Measurements from ENCODE around the gene PRKAR2B. TPM values are rescaled to one million over a fixed set of nuclear protein-coding genes. Genes with fewer than 3 reads are reported as not detected.

Gene PRKAR2B
- total and polyA plus RNA-seq, 7 experiments from 2014 or later: 0.39 to 5.0 (median 0.54) TPM

GRCh38 chr7:107172276-107173032 is 127.9 kb downstream of the PRKAR2B start:
- Mint-ChIP-seq H3K4me3 (peak overlapping the region; percentile 33 to 77 (median 54)), H3K27ac (peak overlapping the region in 8 of 9 donors; percentile 0 to 84 (median 46)), H3K9me3 (peaks cover 0 to 2% (median 0%) of the 10 kb centered on the region in 11 donors), H3K36me3 (peaks cover 0 to 10% (median 6%) of the 10 kb centered on the region in 5 donors), H3K27me3 (peaks cover 0 to 2% (median 0%) of the 10 kb centered on the region in 5 donors), H3K4me1 (peaks cover 49 to 78% (median 69%) of the 10 kb centered on the region in 7 donors)
- POLR2A ChIA-PET: interaction anchor here (1.0 kb wide), 1 partner anchor 10 kb away, joined by 5 read pairs; no protein-coding TSS in a partner anchor
- DNase-seq: no peak
- Histone ChIP-seq H3K9me3 (ENCODE audit: control insufficient read depth in 2 of 3, low read length in 3 of 3) (no peaks in the 10 kb centered on the region), H3K4me3 (ENCODE audit: low read length) (no peak overlapping the region), H3K36me3 (ENCODE audit: control insufficient read depth in 2 of 3, insufficient read depth in 3 of 3, low read length in 3 of 3) (peaks cover 0 to 17% (median 3%) of the 10 kb centered on the region in 3 experiments), H3K4me1 (ENCODE audit: control insufficient read depth in 2 of 2, insufficient read depth in 2 of 2, low read length in 2 of 2) (peaks cover 40 to 49% of the 10 kb centered on the region in 2 donors), H3K27ac (ENCODE audit: low read depth, low read length) (peak overlapping the region; percentile 1), H3K27me3 (ENCODE audit: control insufficient read depth in 2 of 2, insufficient read depth in 2 of 2, low read length in 2 of 2) (no peaks in the 10 kb centered on the region)
- intact Hi-C loops (cut with micrococcal nuclease): no loop called here
- CTCF ChIA-PET: interaction anchor here (1.0 to 1.4 kb wide), 2 partner anchors 11 to 22 kb away, joined by 3 to 4 read pairs; no protein-coding TSS in a partner anchor
- no peak for ATAC-seq

- H3K27me3 ChIP-seq (ENCODE audit: control insufficient read depth in 2 of 2, insufficient read depth in 2 of 2, low read length in 2 of 2): no peaks in the 10 kb centered on the region
- peaks cover 38 to 49% of the 10 kb centered on the region in 2 donors for H3K4me1 ChIP-seq (ENCODE audit: control insufficient read depth in 2 of 2, insufficient read depth in 2 of 2, low read length in 2 of 2)
- Mint-ChIP-seq H3K9me3 (peaks cover 0 to 2% (median 0%) of the 10 kb centered on the region in 11 donors), H3K27me3 (peaks cover 0 to 2% (median 0%) of the 10 kb centered on the region in 5 donors), H3K27ac (peak overlapping the region in 6 of 9 donors; percentile 0 to 84 (median 20)), H3K4me1 (peaks cover 50 to 83% (median 72%) of the 10 kb centered on the region in 7 donors), H3K4me3 (peak overlapping the region in 9 of 10 donors; percentile 15 to 77 (median 56)), H3K36me3 (peaks cover 0 to 10% (median 6%) of the 10 kb centered on the region in 5 donors)
- DNase-seq: no peak
- ATAC-seq: no peak
- ChIA-PET POLR2A (interaction anchor here (1.7 kb wide), 1 partner anchor 21 kb away, joined by 8 read pairs; no protein-coding TSS in a partner anchor), CTCF (interaction anchor here (1.3 kb wide), 1 partner anchor 25 kb away, joined by 3 read pairs; no protein-coding TSS in a partner anchor)
- peaks cover 3 to 17% (median 5%) of the 10 kb centered on the region in 3 experiments for H3K36me3 ChIP-seq (ENCODE audit: control insufficient read depth in 2 of 3, insufficient read depth in 3 of 3, low read length in 3 of 3)
- no peak overlapping the region for H3K4me3 ChIP-seq (ENCODE audit: low read length)
- no peak overlapping the region for H3K27ac ChIP-seq (ENCODE audit: low read depth, low read length)
- intact Hi-C loops (cut with micrococcal nuclease): no loop called here
- H3K9me3 ChIP-seq (ENCODE audit: control insufficient read depth in 2 of 3, low read length in 3 of 3): no peaks in the 10 kb centered on the region
Measured at GRCh38 chr7:107173191-107173590, 128.7 kb downstream of the PRKAR2B start.

DNA sequence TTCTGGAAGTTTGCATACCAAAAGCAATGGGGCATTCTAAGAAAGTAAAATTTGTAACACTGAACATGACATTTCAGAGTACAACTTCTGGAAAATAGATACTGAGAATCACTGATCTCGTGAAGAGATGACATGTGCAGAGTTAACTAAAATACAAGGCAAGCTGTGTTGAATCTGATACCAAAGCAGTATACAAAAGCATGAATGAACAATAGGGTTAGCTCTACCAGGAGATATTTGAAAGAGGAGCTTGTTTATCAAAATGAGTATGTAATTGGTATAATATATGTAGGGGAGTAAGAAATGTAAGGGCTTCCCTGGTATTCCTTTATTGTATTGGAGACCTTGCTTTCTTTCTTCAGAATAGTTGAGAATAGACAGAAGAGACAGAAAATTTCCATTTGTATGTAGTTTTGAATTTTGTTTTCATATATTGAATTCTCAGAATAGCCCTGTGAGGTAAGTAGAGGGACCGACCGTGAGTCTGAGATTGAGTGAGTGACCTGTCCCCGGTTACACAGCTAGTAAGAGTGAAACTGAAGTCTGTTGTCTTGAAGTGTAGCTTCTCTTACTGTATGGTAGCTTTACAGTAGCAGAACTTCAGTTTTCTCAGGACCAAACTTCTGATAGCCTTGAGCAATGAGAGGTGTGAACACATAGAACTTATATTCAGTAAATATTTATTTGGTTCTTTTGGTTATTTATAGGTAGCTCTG is 129.3 kb downstream of the PRKAR2B start:
- H3K9me3 ChIP-seq (ENCODE audit: control insufficient read depth in 2 of 3, low read length in 3 of 3): no peaks in the 10 kb centered on the region
- H3K36me3 Mint-ChIP-seq: peaks cover 0 to 10% (median 6%) of the 10 kb centered on the region in 5 donors
- no peaks in the 10 kb centered on the region for H3K27me3 ChIP-seq (ENCODE audit: control insufficient read depth in 2 of 2, insufficient read depth in 2 of 2, low read length in 2 of 2)
- no peak overlapping the region for H3K4me3 ChIP-seq (ENCODE audit: low read length)
- peaks cover 38 to 49% of the 10 kb centered on the region in 2 donors for H3K4me1 ChIP-seq (ENCODE audit: control insufficient read depth in 2 of 2, insufficient read depth in 2 of 2, low read length in 2 of 2)
- H3K9me3 Mint-ChIP-seq: peaks cover 0 to 1% (median 0%) of the 10 kb centered on the region in 11 donors
- peaks cover 0 to under 1% (median 0%) of the 10 kb centered on the region in 5 donors for H3K27me3 Mint-ChIP-seq
- CTCF ChIA-PET: interaction anchor here (0.9 to 1.3 kb wide), 3 partner anchors 23 to 27 kb away, joined by 3 to 5 read pairs (median 4); no protein-coding TSS in a partner anchor
- peak overlapping the region in 9 of 10 donors; percentile 15 to 77 (median 56) for H3K4me3 Mint-ChIP-seq
- POLR2A ChIA-PET: interaction anchor here (0.9 to 1.7 kb wide), 4 partner anchors 9 to 20 kb away, joined by 3 to 8 read pairs (median 4); no protein-coding TSS in a partner anchor
- H3K27ac Mint-ChIP-seq: peak overlapping the region in 6 of 9 donors; percentile 0 to 84 (median 27)
- no peak overlapping the region for H3K27ac ChIP-seq (ENCODE audit: low read depth, low read length)
- ATAC-seq (no peak), DNase-seq (no peak)
- H3K4me1 Mint-ChIP-seq: peaks cover 48 to 87% (median 76%) of the 10 kb centered on the region in 7 donors
- intact Hi-C loops (cut with micrococcal nuclease): loop anchor here in 1 of 2 donors (2.0 kb wide), 1 partner anchor 17 kb away; no protein-coding TSS in a partner anchor
- H3K36me3 ChIP-seq (ENCODE audit: control insufficient read depth in 2 of 3, insufficient read depth in 3 of 3, low read length in 3 of 3): peaks cover 3 to 16% (median 6%) of the 10 kb centered on the region in 3 experiments

DNA sequence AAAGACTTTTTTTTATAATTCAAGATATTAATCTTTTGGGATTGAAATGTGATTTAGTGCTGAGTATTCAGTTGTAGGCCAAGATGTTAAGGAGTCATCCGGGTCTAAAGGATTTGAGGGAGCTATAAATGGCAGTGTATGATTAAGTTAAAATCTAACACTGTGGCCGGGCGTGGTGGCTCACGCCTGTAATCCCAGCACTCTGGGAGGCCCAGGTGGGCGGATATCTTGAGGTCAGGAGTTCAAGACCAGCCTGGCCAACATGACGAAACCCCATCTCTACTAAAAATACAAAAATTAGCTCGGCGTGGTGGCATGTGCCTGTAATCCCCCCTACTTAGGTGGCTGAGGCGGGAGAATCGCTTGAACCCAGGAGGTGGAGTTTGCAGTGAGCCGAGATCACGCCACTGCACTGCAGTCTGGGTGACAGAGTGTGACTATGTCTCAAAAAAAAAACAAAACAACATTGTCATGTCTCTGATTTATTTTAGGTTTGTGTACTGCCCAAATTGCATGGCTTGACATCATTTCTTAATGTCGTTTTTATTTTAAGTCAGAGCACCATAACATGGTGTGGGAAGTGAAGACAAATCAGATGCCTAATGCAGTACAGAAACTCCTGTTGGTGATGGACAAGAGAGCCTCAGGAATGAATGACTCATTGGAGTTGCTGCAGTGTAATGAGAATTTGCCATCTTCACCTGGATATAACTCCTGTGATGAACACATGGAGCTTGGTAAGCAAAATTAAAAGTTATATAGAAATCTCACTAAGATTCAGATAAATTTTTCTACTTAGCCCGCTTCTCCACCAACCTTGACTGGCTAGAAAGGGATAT is 135.0 kb downstream of the PRKAR2B start:
- no peak for ATAC-seq
- H3K27me3 Mint-ChIP-seq: no peaks in the 10 kb centered on the region
- peaks cover 15 to 75% (median 61%) of the 10 kb centered on the region in 7 donors for H3K4me1 Mint-ChIP-seq
- intact Hi-C loops (cut with micrococcal nuclease): loop anchor here (1.0 to 2.0 kb wide), 3 partner anchors 9 to 17 kb away; no protein-coding TSS in a partner anchor
- Histone ChIP-seq H3K36me3 (ENCODE audit: control insufficient read depth in 2 of 3, insufficient read depth in 3 of 3, low read length in 3 of 3) (peaks cover 4 to 40% (median 16%) of the 10 kb centered on the region in 3 experiments), H3K27me3 (ENCODE audit: control insufficient read depth in 2 of 2, insufficient read depth in 2 of 2, low read length in 2 of 2) (no peaks in the 10 kb centered on the region), H3K9me3 (ENCODE audit: control insufficient read depth in 2 of 3, low read length in 3 of 3) (no peaks in the 10 kb centered on the region), H3K4me1 (ENCODE audit: control insufficient read depth in 2 of 2, insufficient read depth in 2 of 2, low read length in 2 of 2) (peaks cover 10% of the 10 kb centered on the region in 2 donors), H3K4me3 (ENCODE audit: low read length) (no peak overlapping the region), H3K27ac (ENCODE audit: low read depth, low read length) (no peak overlapping the region)
- CTCF ChIA-PET: interaction anchor here (0.6 kb wide), 1 partner anchor 33 kb away, joined by 3 read pairs; no protein-coding TSS in a partner anchor
- H3K4me3 Mint-ChIP-seq: peak overlapping the region in 4 of 10 donors; percentile 15 to 23 (median 19)
- POLR2A ChIA-PET: interaction anchor here (2.0 to 6.8 kb wide), 2 partner anchors 10 to 11 kb away, joined by 5 to 54 read pairs; partner anchors contain the start of gene HBP1
- H3K36me3 Mint-ChIP-seq: peaks cover 5 to 25% (median 15%) of the 10 kb centered on the region in 5 donors
- no peaks in the 10 kb centered on the region for H3K9me3 Mint-ChIP-seq
- H3K27ac Mint-ChIP-seq: peak overlapping the region in 2 of 9 donors; percentile 41 to 71
- no peak for DNase-seq

DNA sequence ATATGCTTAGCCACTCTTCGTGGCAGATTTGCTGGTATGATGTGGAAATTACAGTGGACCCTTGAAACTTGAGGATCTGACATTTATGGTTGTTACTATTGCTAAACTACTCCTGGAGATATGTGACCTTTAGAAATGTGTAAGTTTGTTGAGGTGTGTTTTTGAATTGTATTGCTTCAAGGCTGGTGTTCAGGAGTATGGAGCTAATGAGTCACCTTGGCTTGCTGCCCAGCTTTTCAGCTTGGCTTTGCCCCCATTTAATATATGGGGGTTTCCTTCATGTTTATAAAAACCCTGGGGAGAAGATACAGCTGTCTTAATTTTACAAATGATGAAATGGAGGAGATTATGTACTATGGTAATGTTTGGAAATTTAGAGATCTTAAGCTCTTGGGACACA is 135.9 kb downstream of the PRKAR2B start:
- Histone ChIP-seq H3K4me1 (ENCODE audit: control insufficient read depth in 2 of 2, insufficient read depth in 2 of 2, low read length in 2 of 2) (peaks cover 3 to 6% of the 10 kb centered on the region in 2 donors), H3K9me3 (ENCODE audit: control insufficient read depth in 2 of 3, low read length in 3 of 3) (no peaks in the 10 kb centered on the region), H3K4me3 (ENCODE audit: low read length) (no peak overlapping the region), H3K36me3 (ENCODE audit: control insufficient read depth in 2 of 3, insufficient read depth in 3 of 3, low read length in 3 of 3) (peaks cover 10 to 48% (median 22%) of the 10 kb centered on the region in 3 experiments), H3K27me3 (ENCODE audit: control insufficient read depth in 2 of 2, insufficient read depth in 2 of 2, low read length in 2 of 2) (no peaks in the 10 kb centered on the region), H3K27ac (ENCODE audit: low read depth, low read length) (no peak overlapping the region)
- H3K36me3 Mint-ChIP-seq: peaks cover 12 to 30% (median 23%) of the 10 kb centered on the region in 5 donors
- intact Hi-C loops (cut with micrococcal nuclease): loop anchor here (1.0 to 2.0 kb wide), 3 partner anchors 10 to 16 kb away; no protein-coding TSS in a partner anchor
- DNase-seq (peak in 1 of 9 donors; percentile 64), ATAC-seq (peak; percentile 43)
- ChIA-PET CTCF (interaction anchor here (0.6 kb wide), 1 partner anchor 33 kb away, joined by 3 read pairs; no protein-coding TSS in a partner anchor), POLR2A (interaction anchor here (1.4 to 6.8 kb wide), 3 partner anchors 9 to 13 kb away, joined by 3 to 54 read pairs (median 5); partner anchors contain the start of gene HBP1)
- H3K9me3 Mint-ChIP-seq: no peaks in the 10 kb centered on the region
- H3K27ac Mint-ChIP-seq: peak overlapping the region in 7 of 9 donors; percentile 1 to 42 (median 33)
- H3K4me3 Mint-ChIP-seq: peak overlapping the region in 4 of 10 donors; percentile 3 to 22 (median 7)
- peaks cover 11 to 74% (median 60%) of the 10 kb centered on the region in 7 donors for H3K4me1 Mint-ChIP-seq
- H3K27me3 Mint-ChIP-seq: no peaks in the 10 kb centered on the region

Measured in naive thymus-derived CD4-positive, alpha-beta T cell (primary cell).